HepG2 (cell line): ENCODE measurements around the gene RAB20. TPM values are rescaled to one million over a fixed set of nuclear protein-coding genes. Genes with fewer than 3 reads are reported as not detected.

Experiments
- CBX1 ChIP-seq: IDR thresholded peaks from one replicate; pipeline ENCODE4 v1.6.1; 2016; ENCODE audit warnings: antibody characterized with exemption, low read depth
- polyA plus RNA-seq, 8 experiments: library from polyadenylated mRNA; depleted of rRNA in 3 of 8; stranded (reverse) in 7 of 8; unstranded in 1 of 8; fragments of >200 nt; fragmentation: Illumina TruSeq in 4 of 8; extraction: Trizol in 4 of 8; gene quantifications; 2 replicates each; pipeline versions ENCODE4 v1.2.1 to v1.2.3, GENCODE V29; 2011 to 2016; ENCODE audit warnings: low read depth in 4 of 8, missing spikeins in 1 of 8, mixed read lengths in 1 of 8; ENCODE audit not compliant: insufficient read depth in 1 of 8
- total RNA-seq, 5 experiments: library from RNA; depleted of rRNA; stranded (reverse); fragments of >200 nt; fragmentation: Illumina TruSeq; extraction: Trizol; gene quantifications; 2 replicates each; pipeline ENCODE4 v1.2.3, GENCODE V29; 2016; ENCODE audit warnings: low read depth in 1 of 5
- TF ChIP-seq, protein P1 (sequence below): sonication (generic); formaldehyde crosslinking; IDR thresholded peaks from 2 replicates; pipeline ENCODE4 v1.5.1; 2020; ENCODE audit warnings: mild to moderate bottlenecking, missing genetic modification reagents
- TF ChIP-seq, protein P2 (sequence below): sonication (generic); formaldehyde crosslinking; IDR thresholded peaks from 2 replicates; pipeline ENCODE4 v1.4.0; 2020; ENCODE audit warnings: mild to moderate bottlenecking, missing genetic modification reagents, borderline replicate concordance
- TF ChIP-seq, protein P3 (sequence below): sonication (generic); formaldehyde crosslinking; IDR thresholded peaks from 2 replicates; pipeline ENCODE4 v1.4.0; 2020; ENCODE audit warnings: missing genetic modification reagents, borderline replicate concordance
- TF ChIP-seq, protein P4 (sequence below): sonication (generic); formaldehyde crosslinking; IDR thresholded peaks from 2 replicates; pipeline ENCODE4 v1.5.0; 2020; ENCODE audit warnings: mild to moderate bottlenecking, missing genetic modification reagents, borderline replicate concordance

The RAB20 gene
- total and polyA plus RNA-seq, 2 of the 13 experiments (the other 11 are each of a cell fraction or from before 2014, with no cell fraction given) = 15.6 to 30.5 TPM

DNA sequence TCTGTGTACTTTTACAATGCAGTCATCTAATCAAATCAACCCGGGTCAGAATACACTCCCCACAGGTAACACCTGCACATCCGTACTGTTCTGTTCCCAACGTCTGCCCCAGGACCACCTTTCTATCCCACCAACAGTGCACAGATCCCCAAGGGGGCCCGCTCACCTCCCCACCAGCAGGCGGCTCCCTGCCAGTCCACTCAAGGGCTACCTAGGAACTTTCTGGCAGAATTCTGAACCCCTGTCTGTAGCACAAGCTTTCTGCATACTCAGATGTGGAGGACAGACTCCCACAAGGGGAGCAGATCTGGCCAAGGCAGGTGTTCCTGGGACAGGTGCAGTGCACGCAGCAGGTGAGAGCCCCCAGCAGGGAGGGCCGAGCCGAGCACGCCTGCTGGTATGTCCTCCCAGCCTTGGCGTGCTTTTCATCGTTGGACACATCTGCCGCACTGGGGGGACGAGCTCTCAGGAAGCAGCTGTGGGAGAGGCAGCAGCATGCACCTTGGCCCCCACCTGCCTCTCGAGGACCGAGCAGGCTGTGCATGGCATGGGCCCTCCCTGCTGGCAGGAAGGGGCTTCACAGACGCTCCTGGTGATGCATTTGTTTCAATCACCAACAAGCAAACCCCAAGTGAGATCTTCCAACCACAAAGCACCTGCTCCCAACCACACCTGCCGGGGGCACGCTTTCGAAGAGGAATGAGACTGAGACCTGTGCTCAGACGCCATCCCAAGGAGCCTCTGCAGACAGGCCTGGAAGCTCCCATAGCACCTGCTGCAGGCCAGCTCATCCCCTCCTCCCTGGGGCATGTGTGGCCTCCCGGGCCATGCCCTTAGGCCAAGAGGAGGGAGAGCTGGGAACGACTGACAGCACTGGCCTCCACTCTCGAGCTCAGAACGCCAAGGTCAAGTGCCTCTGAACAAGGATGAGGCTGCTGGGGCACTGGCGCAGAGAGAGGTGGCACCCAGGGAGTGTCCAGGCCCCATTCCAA is 35.9 kb downstream of the RAB20 start (continued):
- TF ChIP-seq, protein P1, sequence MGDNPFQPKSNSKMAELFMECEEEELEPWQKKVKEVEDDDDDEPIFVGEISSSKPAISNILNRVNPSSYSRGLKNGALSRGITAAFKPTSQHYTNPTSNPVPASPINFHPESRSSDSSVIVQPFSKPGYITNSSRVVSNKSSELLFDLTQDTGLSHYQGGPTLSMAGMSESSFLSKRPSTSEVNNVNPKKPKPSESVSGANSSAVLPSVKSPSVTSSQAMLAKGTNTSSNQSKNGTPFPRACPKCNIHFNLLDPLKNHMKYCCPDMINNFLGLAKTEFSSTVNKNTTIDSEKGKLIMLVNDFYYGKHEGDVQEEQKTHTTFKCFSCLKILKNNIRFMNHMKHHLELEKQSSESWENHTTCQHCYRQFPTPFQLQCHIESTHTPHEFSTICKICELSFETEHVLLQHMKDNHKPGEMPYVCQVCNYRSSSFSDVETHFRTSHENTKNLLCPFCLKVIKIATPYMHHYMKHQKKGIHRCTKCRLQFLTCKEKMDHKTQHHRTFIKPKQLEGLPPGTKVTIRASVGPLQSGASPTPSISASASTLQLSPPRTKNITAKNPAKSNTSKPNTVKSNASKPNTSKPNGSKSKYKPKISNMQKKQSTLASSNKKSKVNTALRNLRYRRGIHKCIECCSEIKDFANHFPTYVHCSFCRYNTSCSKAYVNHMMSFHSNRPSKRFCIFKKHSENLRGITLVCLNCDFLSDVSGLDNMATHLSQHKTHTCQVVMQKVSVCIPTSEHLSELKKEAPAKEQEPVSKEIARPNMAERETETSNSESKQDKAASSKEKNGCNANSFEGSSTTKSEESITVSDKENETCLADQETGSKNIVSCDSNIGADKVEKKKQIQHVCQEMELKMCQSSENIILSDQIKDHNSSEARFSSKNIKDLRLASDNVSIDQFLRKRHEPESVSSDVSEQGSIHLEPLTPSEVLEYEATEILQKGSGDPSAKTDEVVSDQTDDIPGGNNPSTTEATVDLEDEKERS = no peak
- TF ChIP-seq, protein P2, sequence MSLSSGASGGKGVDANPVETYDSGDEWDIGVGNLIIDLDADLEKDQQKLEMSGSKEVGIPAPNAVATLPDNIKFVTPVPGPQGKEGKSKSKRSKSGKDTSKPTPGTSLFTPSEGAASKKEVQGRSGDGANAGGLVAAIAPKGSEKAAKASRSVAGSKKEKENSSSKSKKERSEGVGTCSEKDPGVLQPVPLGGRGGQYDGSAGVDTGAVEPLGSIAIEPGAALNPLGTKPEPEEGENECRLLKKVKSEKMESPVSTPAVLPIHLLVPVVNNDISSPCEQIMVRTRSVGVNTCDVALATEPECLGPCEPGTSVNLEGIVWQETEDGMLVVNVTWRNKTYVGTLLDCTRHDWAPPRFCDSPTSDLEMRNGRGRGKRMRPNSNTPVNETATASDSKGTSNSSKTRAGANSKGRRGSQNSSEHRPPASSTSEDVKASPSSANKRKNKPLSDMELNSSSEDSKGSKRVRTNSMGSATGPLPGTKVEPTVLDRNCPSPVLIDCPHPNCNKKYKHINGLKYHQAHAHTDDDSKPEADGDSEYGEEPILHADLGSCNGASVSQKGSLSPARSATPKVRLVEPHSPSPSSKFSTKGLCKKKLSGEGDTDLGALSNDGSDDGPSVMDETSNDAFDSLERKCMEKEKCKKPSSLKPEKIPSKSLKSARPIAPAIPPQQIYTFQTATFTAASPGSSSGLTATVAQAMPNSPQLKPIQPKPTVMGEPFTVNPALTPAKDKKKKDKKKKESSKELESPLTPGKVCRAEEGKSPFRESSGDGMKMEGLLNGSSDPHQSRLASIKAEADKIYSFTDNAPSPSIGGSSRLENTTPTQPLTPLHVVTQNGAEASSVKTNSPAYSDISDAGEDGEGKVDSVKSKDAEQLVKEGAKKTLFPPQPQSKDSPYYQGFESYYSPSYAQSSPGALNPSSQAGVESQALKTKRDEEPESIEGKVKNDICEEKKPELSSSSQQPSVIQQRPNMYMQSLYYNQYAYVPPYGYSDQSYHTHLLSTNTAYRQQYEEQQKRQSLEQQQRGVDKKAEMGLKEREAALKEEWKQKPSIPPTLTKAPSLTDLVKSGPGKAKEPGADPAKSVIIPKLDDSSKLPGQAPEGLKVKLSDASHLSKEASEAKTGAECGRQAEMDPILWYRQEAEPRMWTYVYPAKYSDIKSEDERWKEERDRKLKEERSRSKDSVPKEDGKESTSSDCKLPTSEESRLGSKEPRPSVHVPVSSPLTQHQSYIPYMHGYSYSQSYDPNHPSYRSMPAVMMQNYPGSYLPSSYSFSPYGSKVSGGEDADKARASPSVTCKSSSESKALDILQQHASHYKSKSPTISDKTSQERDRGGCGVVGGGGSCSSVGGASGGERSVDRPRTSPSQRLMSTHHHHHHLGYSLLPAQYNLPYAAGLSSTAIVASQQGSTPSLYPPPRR (CRISPR knock-in tag) = no peak
- TF ChIP-seq, protein P3, sequence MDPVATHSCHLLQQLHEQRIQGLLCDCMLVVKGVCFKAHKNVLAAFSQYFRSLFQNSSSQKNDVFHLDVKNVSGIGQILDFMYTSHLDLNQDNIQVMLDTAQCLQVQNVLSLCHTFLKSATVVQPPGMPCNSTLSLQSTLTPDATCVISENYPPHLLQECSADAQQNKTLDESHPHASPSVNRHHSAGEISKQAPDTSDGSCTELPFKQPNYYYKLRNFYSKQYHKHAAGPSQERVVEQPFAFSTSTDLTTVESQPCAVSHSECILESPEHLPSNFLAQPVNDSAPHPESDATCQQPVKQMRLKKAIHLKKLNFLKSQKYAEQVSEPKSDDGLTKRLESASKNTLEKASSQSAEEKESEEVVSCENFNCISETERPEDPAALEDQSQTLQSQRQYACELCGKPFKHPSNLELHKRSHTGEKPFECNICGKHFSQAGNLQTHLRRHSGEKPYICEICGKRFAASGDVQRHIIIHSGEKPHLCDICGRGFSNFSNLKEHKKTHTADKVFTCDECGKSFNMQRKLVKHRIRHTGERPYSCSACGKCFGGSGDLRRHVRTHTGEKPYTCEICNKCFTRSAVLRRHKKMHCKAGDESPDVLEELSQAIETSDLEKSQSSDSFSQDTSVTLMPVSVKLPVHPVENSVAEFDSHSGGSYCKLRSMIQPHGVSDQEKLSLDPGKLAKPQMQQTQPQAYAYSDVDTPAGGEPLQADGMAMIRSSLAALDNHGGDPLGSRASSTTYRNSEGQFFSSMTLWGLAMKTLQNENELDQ (CRISPR knock-in tag) = no peak
- TF ChIP-seq, protein P4, sequence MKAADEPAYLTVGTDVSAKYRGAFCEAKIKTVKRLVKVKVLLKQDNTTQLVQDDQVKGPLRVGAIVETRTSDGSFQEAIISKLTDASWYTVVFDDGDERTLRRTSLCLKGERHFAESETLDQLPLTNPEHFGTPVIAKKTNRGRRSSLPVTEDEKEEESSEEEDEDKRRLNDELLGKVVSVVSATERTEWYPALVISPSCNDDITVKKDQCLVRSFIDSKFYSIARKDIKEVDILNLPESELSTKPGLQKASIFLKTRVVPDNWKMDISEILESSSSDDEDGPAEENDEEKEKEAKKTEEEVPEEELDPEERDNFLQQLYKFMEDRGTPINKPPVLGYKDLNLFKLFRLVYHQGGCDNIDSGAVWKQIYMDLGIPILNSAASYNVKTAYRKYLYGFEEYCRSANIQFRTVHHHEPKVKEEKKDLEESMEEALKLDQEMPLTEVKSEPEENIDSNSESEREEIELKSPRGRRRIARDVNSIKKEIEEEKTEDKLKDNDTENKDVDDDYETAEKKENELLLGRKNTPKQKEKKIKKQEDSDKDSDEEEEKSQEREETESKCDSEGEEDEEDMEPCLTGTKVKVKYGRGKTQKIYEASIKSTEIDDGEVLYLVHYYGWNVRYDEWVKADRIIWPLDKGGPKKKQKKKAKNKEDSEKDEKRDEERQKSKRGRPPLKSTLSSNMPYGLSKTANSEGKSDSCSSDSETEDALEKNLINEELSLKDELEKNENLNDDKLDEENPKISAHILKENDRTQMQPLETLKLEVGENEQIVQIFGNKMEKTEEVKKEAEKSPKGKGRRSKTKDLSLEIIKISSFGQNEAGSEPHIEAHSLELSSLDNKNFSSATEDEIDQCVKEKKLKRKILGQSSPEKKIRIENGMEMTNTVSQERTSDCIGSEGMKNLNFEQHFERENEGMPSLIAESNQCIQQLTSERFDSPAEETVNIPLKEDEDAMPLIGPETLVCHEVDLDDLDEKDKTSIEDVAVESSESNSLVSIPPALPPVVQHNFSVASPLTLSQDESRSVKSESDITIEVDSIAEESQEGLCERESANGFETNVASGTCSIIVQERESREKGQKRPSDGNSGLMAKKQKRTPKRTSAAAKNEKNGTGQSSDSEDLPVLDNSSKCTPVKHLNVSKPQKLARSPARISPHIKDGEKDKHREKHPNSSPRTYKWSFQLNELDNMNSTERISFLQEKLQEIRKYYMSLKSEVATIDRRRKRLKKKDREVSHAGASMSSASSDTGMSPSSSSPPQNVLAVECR (CRISPR knock-in tag) = no peak
- TF ChIP-seq CBX1 = no peak
- TF ChIP-seq, all 625 proteins: peak for 0
